Measurements from ENCODE around the gene STAM2.

STAM2 gene

DNA sequence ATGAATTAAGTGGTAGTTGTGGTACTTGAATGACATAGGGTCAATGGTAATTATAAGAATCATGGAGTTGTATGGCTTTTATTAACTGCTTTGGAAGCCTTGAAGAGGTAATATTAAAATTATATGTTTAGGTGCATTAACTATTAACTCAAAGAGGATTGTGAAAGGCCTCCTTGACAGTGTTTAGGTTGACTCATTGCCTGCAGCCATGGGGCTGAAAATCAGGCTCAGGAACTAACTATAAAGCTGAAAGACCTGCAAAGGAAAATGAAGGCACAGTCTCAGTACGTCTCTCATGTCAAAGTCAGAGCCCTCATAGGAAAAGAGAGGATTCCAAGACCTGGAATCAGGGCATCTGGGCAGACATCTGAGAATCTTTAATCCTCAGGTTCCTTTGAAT lies 107.7 kb downstream of the STAM2 start:
- no peak overlapping the region for H3K9ac ChIP-seq (ENCODE audit: insufficient read length)
- H3K36me3 ChIP-seq (ENCODE audit: insufficient read depth, low read length): no peaks in the 10 kb centered on the region
- H3K27ac ChIP-seq: no peak overlapping the region
- H3K4me3 ChIP-seq: no peak overlapping the region
- DNase-seq (ENCODE audit: low read depth, low spot score): no peak
- H3K9me3 ChIP-seq (ENCODE audit: low read depth, low read length): no peaks in the 10 kb centered on the region
- TF ChIP-seq POLR2AphosphoS5 (IDR thresholded peaks at IDR 0.05; ENCODE audit: borderline replicate concordance, low read depth, low read length) (no peak), EZH2 (IDR thresholded peaks at IDR 0.05) (no peak), FOXP2 (optimal IDR thresholded peaks at IDR 0.05; ENCODE audit: control extremely low read depth, extremely low read length, insufficient read depth) (no peak)

Data from SK-N-MC (cell line).